Measurements from ENCODE around the gene MARVELD2.
"Not testable (repeated sequence)": the region's sequence is repeated elsewhere in the genome, so short reads cannot be mapped to it uniquely, and the experiment has no call there.

The MARVELD2 gene

DNA sequence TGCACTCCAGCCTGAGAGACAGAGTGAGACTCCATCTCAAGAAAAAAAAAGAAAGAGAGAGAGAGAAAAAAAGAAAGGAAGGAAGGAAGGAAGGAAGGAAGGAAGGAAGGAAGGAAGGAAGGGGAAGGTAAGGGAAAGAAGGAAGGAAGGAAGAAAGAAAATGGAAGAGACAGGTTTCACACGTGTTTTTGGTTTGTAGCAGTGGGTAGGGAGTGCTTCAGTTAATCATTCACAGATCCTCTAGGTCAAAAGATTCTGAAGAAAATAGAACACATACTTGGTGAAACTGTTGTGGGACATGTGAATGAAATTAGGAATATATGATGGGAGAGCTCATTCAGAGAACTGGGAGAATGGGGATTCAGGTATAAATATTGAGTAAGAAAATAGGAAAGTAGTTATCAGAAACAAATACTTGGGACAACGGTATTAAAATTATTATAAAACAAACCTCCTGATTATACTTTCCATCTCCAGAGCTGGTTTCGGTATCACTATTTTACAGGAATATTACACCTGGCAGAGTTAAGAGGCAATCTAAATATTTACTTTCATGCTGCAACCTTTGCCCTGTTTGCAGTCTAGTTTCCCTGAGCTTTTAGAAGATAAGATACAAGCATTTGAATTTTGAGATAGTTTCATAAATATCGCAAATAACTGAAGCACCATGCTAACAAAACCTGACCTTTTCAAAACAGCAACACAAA is 37.2 kb downstream of the MARVELD2 start:
- H3K4me3 ChIP-seq (ENCODE audit: low read length): no peak overlapping the region
- no peak for DNase-seq (ENCODE audit: low read depth)
- TF ChIP-seq CTCF (IDR thresholded peaks at IDR 0.05; ENCODE audit: insufficient read depth, low read depth, low read length, missing control alignments): no peak

- H3K4me3 ChIP-seq (ENCODE audit: low read length); DNase-seq (ENCODE audit: low read depth): not testable (repeated sequence)
Observed at GRCh38 chr5:69453487-69453886, 38.6 kb downstream of the MARVELD2 start.

DNA sequence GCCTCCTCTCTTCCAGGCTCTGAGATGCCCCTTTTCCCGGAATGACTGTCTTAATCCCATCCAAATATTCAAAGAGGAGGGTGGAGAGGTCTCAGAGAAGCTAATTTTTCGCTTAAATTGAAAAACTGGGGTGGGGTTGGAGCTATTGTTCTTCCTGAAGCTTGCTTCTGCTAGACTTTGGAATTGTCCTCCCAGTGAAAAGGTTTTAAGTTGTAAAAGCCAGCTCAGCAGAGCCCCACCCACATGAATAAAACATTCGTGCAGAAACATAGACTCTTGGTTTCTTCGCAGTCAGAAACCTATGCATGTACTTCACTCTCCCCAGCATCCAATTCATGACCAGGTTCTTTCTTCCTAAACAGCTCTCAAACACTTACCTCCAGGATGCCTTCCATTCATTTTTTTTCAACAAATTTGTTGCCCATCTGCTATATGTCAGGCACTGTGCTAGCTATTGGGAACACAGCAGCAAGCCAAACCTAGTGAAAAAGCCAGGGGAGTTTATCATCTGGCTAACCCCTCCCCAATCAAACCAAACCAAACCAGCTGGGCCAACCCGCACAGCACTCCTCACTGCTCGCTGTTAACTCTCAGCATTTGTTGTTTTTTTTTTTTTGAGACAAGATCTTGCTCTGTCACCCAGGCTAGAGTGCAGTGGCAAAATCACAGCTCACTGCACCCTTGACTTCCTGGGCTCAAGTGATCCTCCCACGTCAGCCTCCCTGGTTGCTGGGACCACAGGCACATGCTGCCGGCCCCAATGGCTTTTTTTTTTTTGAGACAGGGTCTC is 39.7 kb downstream of the MARVELD2 start:
- no peak for TF ChIP-seq CTCF (IDR thresholded peaks at IDR 0.05; ENCODE audit: insufficient read depth, low read depth, low read length, missing control alignments)
- no peak for DNase-seq (ENCODE audit: low read depth)
- no peak overlapping the region for H3K4me3 ChIP-seq (ENCODE audit: low read length)

DNA sequence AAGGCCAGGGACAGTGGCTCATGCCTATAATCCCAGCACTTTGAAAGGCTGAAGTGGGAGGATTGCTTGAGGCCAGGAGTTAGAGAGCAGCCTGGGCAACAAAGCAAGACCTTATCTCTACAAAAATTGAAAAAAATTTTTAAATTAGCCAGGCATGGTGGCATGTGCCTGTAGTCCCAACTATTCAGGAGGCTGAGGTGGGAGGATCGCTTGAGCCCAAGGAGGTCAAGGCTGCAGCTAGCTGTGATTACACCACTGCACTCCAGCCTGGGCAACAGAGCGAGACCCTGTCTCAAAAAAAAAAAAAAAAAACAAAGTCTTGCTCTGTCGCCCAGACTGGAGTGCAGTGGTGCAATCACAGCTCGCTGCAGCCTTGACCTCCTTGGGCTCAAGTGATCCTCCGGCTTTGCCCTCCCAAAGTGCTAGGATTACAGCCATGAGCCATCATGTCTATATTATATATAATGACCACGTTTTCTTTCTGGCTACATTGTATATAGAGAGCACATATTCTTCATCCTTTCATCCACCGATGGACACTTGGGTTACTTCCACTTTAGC is 40.6 kb downstream of the MARVELD2 start:
- H3K4me3 ChIP-seq (ENCODE audit: low read length); DNase-seq (ENCODE audit: low read depth): not testable (repeated sequence)

GRCh38 chr5:69462170-69462569 is 47.3 kb downstream of the MARVELD2 start:
- no peak for TF ChIP-seq CTCF (IDR thresholded peaks at IDR 0.05; ENCODE audit: insufficient read depth, low read depth, low read length, missing control alignments)
- no peak for DNase-seq (ENCODE audit: low read depth)
- no peak overlapping the region for H3K4me3 ChIP-seq (ENCODE audit: low read length)

DNA sequence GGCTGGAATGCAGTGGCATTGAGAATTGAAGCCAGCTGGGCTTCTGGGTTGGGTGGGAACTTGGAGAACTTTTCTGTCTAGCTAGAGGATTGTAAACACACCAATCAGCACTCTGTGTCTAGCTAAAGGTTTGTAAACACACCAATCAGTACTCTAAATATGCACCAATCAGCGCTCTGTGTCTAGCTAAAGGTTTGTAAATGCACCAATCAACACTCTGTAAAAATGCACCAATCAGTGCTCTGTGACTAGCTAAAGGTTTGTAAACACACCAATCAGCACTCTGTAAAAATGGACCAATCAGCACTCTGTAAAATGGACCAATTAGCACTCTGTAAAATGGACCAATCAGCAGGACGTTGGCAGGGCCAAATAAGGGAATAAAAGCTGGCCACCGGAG is 51.5 kb downstream of the MARVELD2 start:
- H3K4me3 ChIP-seq (ENCODE audit: low read length); DNase-seq (ENCODE audit: low read depth): not testable (repeated sequence)

DNA sequence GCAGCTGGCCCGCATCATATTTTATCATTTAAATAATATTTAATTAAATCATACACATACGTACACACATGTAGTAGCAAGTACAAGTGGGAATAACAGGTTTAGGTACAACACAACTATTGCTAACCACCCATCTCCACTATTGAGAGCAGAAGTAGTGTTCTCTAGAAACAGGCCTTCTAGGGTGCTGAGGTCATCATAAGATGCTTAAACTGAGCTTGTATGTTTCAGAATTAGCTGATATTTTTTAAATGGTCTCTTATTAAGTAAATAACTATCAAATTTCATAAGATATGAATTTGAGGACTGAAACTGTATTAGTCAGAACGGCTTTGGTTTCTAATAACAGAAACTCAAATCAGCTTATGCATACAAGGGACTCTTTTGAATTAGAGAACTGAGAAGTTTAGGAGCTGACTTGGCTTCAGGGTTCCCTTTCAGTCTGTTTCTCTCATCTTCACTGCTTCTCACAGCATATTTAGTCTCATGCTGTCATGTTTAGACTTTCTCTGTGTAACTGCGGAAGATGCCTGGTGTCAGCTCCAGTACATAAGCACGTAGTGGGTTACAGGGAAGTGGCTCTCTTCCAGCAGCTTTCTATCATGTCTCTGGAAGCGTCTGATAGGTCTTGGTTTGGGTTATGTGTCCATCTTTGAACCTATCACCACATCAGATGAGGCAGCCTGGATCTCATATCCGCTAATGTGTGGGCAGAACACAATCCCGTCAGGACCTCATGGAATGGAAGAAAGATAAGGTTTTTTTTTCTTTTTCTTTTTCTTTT is 52.7 kb downstream of the MARVELD2 start:
- H3K4me3 ChIP-seq (ENCODE audit: low read length): no peak overlapping the region
- no peak for DNase-seq (ENCODE audit: low read depth)
- no peak for TF ChIP-seq CTCF (IDR thresholded peaks at IDR 0.05; ENCODE audit: insufficient read depth, low read depth, low read length, missing control alignments)

- no peak for DNase-seq (ENCODE audit: low read depth)
- TF ChIP-seq CTCF (IDR thresholded peaks at IDR 0.05; ENCODE audit: insufficient read depth, low read depth, low read length, missing control alignments): no peak
- no peak overlapping the region for H3K4me3 ChIP-seq (ENCODE audit: low read length)
Observed at GRCh38 chr5:69468631-69469030, 53.7 kb downstream of the MARVELD2 start.

DNA sequence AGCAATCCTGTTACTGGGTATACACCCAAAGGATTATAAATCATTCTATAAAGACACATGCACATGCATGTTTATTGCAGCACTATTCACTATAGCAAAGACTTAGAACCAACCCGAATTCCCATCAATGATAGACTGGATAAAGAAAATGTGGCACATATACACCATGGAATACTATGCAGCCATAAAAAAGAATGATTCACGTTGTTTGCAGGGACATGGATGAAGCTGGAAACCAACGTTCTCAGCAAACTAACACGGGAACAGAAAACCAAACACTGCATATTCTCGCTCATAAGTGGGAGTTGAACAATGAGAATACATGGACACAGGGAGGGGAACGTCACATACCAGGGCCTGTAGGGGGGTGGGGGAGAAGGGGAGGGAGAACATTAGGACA is 56.6 kb downstream of the MARVELD2 start:
- not testable (repeated sequence) for H3K4me3 ChIP-seq (ENCODE audit: low read length); DNase-seq (ENCODE audit: low read depth)

- DNase-seq (ENCODE audit: low read depth); H3K4me3 ChIP-seq (ENCODE audit: low read length): not testable (repeated sequence)
Observed at GRCh38 chr5:69472535-69473143, 57.7 kb downstream of the MARVELD2 start.
